ENCODE data around the gene BCL7B.

BCL7B gene

DNA sequence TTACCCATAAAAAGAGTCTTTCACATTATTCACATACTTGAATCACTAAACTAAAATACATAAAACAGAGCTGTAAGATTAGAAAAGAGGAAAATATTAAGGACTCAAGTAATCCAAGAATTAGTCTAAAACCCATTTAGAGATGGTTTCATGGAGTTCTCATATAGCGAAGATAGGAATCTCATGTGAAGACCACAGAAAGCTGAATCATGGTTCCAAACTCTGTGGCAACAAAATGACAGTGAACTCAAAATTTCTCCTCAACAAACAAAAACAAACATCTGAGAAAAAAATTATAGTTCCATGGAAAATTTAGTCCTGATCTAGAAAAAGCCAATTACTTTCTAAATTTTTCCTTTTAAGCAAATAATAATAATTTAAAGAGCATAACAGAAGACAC is 70.0 kb downstream of the BCL7B start:
- DNase-seq: no peak

All from eye (tissue), 1 donor.